H1 (cell line): ENCODE measurements around the gene RNF44. TPM values are rescaled to one million over a fixed set of nuclear protein-coding genes. Genes with fewer than 3 reads are reported as not detected.

ENCODE experiments used
- CTCF ChIA-PET: fragments of 300-600 bp; sonication (Branson Sonifier 250); formaldehyde crosslinking; loops from one replicate; lab custom pipeline; 2021; ENCODE audit not compliant: partially characterized antibody; lab: Charles Lee
- POLR2A ChIA-PET: fragments of 300-600 bp; sonication (Branson Sonifier 250); formaldehyde crosslinking; loops from one replicate; lab custom pipeline; 2021; ENCODE audit warnings: inconsistent platforms; ENCODE audit not compliant: partially characterized antibody; lab: Charles Lee
- DNase-seq, 2 experiments: peaks; one replicate each; pipeline versions ENCODE4 v3.0.0 to v3.0.0-alpha.2; 2010 to 2022; ENCODE audit warnings: low spot score in 2 of 2, low read depth in 1 of 2, mixed read lengths in 1 of 2
- FAIRE-seq: peaks from 2 replicates; lab custom pipeline; 2011; peaks lifted over from hg19 to GRCh38; lab: Jason Lieb, UNC
- H2AFZ ChIP-seq: 2 replicates; pipeline ENCODE4 v1.8.1; 2012; ENCODE audit warnings: low read length, inconsistent platforms
- H2AK5ac ChIP-seq: 2 replicates; pipeline ENCODE4 v1.6.1; 2013; ENCODE audit warnings: low read depth, low read length
- H2BK120ac ChIP-seq: replicated peaks from 2 replicates; pipeline ENCODE3; 2013; ENCODE audit warnings: low read depth, low read length, inconsistent platforms
- H2BK12ac ChIP-seq: 2 replicates; pipeline ENCODE4 v1.6.1; 2013; ENCODE audit warnings: low read depth, low read length
- H2BK15ac ChIP-seq: 2 replicates; pipeline ENCODE4 v1.6.1; 2013; ENCODE audit warnings: low read length
- H2BK20ac ChIP-seq: 2 replicates; pipeline ENCODE4 v1.6.1; 2013; ENCODE audit warnings: low read length
- H2BK5ac ChIP-seq: 2 replicates; pipeline ENCODE4 v1.6.1; 2013; ENCODE audit warnings: low read depth, low read length
- H3K14ac ChIP-seq: 2 replicates; pipeline ENCODE4 v1.6.1; 2013; ENCODE audit warnings: inconsistent platforms; ENCODE audit not compliant: insufficient read length
- H3K18ac ChIP-seq: 2 replicates; pipeline ENCODE4 v1.6.1; 2013; ENCODE audit warnings: low read length; ENCODE audit errors: extremely low read depth
- H3K23ac ChIP-seq: 2 replicates; pipeline ENCODE4 v1.6.1; 2013; ENCODE audit warnings: inconsistent platforms; ENCODE audit not compliant: insufficient read length
- H3K23me2 ChIP-seq: 2 replicates; pipeline ENCODE4 v1.6.1; 2013; ENCODE audit warnings: low read depth, low read length
- H3K27ac ChIP-seq: 2 replicates; pipeline ENCODE4 v1.6.1; 2011; ENCODE audit warnings: low read depth, low read length, inconsistent platforms
- H3K27me3 ChIP-seq, 4 experiments: replicated peaks in 1 of 4; 1 replicate in 1 of 4; 2 replicates in 3 of 4; pipeline versions ENCODE4 v1.6.1 to v1.8.1; 2011 to 2013; ENCODE audit warnings: low read length in 3 of 4, mild to moderate bottlenecking in 3 of 4, inconsistent platforms in 2 of 4, mixed read lengths in 2 of 4, moderate library complexity in 1 of 4; ENCODE audit not compliant: control insufficient read depth in 3 of 4, insufficient read depth in 3 of 4; ENCODE audit errors: extremely low read depth in 1 of 4
- H3K36me3 ChIP-seq, 4 experiments: 2 replicates each; pipeline versions ENCODE4 v1.6.1 to v1.8.1; 2011 to 2013; ENCODE audit warnings: mild to moderate bottlenecking in 4 of 4, low read length in 3 of 4, moderate library complexity in 2 of 4, control low read depth in 1 of 4, inconsistent platforms in 1 of 4; ENCODE audit not compliant: insufficient read depth in 4 of 4, control insufficient read depth in 2 of 4
- H3K4ac ChIP-seq: replicated peaks from 2 replicates; pipeline ENCODE3; 2013; ENCODE audit warnings: low read length, low read depth, mixed read lengths, inconsistent platforms; ENCODE audit not compliant: insufficient read length
- H3K4me1 ChIP-seq, 4 experiments: replicated peaks in 1 of 4; 1 replicate in 1 of 4; 2 replicates in 3 of 4; pipeline versions ENCODE4 v1.6.1 to v1.8.1; 2011 to 2013; ENCODE audit warnings: low read length in 3 of 4, inconsistent platforms in 2 of 4, mixed read lengths in 1 of 4; ENCODE audit not compliant: insufficient read depth in 4 of 4, control insufficient read depth in 3 of 4
- H3K4me2 ChIP-seq, 2 experiments: 2 replicates each; pipeline versions ENCODE4 v1.6.1 to v1.8.1; 2011 to 2013; ENCODE audit warnings: low read depth in 2 of 2, low read length in 2 of 2, control low read depth in 1 of 2, inconsistent platforms in 1 of 2, mild to moderate bottlenecking in 1 of 2; ENCODE audit not compliant: insufficient read depth in 1 of 2
- H3K4me3 ChIP-seq, 4 experiments: fragments of 200-600, 300-600 bp in 1 of 4; sonication (generic), shearing (Covaris generic), sonication (Bioruptor Twin) in 1 of 4; 2 replicates each; pipeline versions ENCODE4 v1.5.1 to v1.8.1; 2011 to 2016; ENCODE audit warnings: low read length in 4 of 4, low read depth in 3 of 4, control low read depth in 2 of 4, inconsistent platforms in 2 of 4, mild to moderate bottlenecking in 2 of 4, mixed read lengths in 1 of 4, moderate library complexity in 1 of 4; ENCODE audit not compliant: insufficient read depth in 2 of 4; ENCODE audit errors: extremely low read depth in 1 of 4
- H3K56ac ChIP-seq: replicated peaks from 2 replicates; pipeline ENCODE3; 2013; ENCODE audit warnings: low read depth, mild to moderate bottlenecking, mixed read lengths, low read length, inconsistent platforms; ENCODE audit not compliant: insufficient read length
- H3K79me1 ChIP-seq: 2 replicates; pipeline ENCODE4 v1.6.1; 2013; ENCODE audit warnings: low read depth, low read length, control low read depth
- H3K79me2 ChIP-seq, 2 experiments: 2 replicates each; pipeline versions ENCODE4 v1.6.1 to v1.8.1; 2012 to 2013; ENCODE audit warnings: low read length in 2 of 2, mild to moderate bottlenecking in 2 of 2, inconsistent platforms in 1 of 2; ENCODE audit not compliant: insufficient read depth in 2 of 2, control insufficient read depth in 1 of 2
- H3K9ac ChIP-seq, 4 experiments: replicated peaks in 1 of 4; 1 replicate in 1 of 4; 2 replicates in 3 of 4; pipeline versions ENCODE4 v1.6.1 to v1.8.1; 2011 to 2013; ENCODE audit warnings: low read depth in 3 of 4, low read length in 3 of 4, control low read depth in 2 of 4, mild to moderate bottlenecking in 2 of 4, moderate library complexity in 2 of 4, inconsistent platforms in 1 of 4; ENCODE audit errors: extremely low read depth in 1 of 4
- H3K9me3 ChIP-seq, 2 experiments: 2 replicates each; pipeline versions ENCODE4 v1.6.1 to v1.8.1; 2012 to 2013; ENCODE audit warnings: mild to moderate bottlenecking in 2 of 2, moderate library complexity in 2 of 2, control low read depth in 1 of 2, inconsistent platforms in 1 of 2, low read depth in 1 of 2, low read length in 1 of 2, mixed read lengths in 1 of 2; ENCODE audit not compliant: insufficient read depth in 2 of 2
- H4K20me1 ChIP-seq, 2 experiments: replicated peaks in 1 of 2; 2 replicates each; pipeline versions ENCODE3 to v1.8.1; 2011 to 2013; ENCODE audit warnings: inconsistent platforms in 2 of 2, low read length in 2 of 2, mild to moderate bottlenecking in 1 of 2; ENCODE audit not compliant: insufficient read depth in 2 of 2, control insufficient read depth in 1 of 2
- H4K5ac ChIP-seq: 2 replicates; pipeline ENCODE4 v1.6.1; 2013; ENCODE audit warnings: low read length, low read depth, mixed read lengths, inconsistent platforms; ENCODE audit not compliant: insufficient read length
- H4K8ac ChIP-seq: 2 replicates; pipeline ENCODE4 v1.8.0; 2013; ENCODE audit warnings: mild to moderate bottlenecking, moderate library complexity, low read length, inconsistent platforms; ENCODE audit not compliant: insufficient read depth; ENCODE audit errors: extremely low read depth
- H4K91ac ChIP-seq: replicated peaks from 2 replicates; pipeline ENCODE3; 2013; ENCODE audit warnings: low read length, mixed read lengths, inconsistent platforms; ENCODE audit not compliant: insufficient read length
- ASH2L ChIP-seq: fragments of 200-600, 300-600 bp; sonication (generic); IDR thresholded peaks from one replicate; pipeline ENCODE4 v1.7.1; 2017; ENCODE audit warnings: low read length
- BACH1 ChIP-seq: IDR thresholded peaks from 2 replicates; pipeline ENCODE4 v1.6.1; 2012; ENCODE audit warnings: low read length, improper control_type of control experiment
- CHD2 ChIP-seq: IDR thresholded peaks from 2 replicates; pipeline ENCODE4 v1.6.1; 2012; ENCODE audit warnings: low read length, improper control_type of control experiment
- EP300 ChIP-seq, 2 experiments: IDR thresholded peaks; 1 replicate in 1 of 2; 2 replicates in 1 of 2; pipeline ENCODE4 v1.6.1; 2011 to 2012; ENCODE audit warnings: low read depth in 2 of 2, low read length in 2 of 2, mild to moderate bottlenecking in 2 of 2, borderline replicate concordance in 1 of 2, inconsistent platforms in 1 of 2, moderate library complexity in 1 of 2
- GTF2F1 ChIP-seq: IDR thresholded peaks from 2 replicates; pipeline ENCODE4 v1.6.1; 2012; ENCODE audit warnings: low read depth, low read length, improper control_type of control experiment, borderline replicate concordance
- JUND ChIP-seq: IDR thresholded peaks from 2 replicates; pipeline ENCODE4 v1.6.1; 2011; ENCODE audit warnings: mild to moderate bottlenecking, improper control_type of control experiment, low read length
- POU5F1 ChIP-seq: IDR thresholded peaks from 2 replicates; pipeline ENCODE4 v1.6.1; 2011; ENCODE audit warnings: low read depth, mild to moderate bottlenecking, low read length, moderate library complexity
- SIRT6 ChIP-seq: IDR thresholded peaks from one replicate; pipeline ENCODE4 v1.7.1; 2012; ENCODE audit warnings: low read length, inconsistent platforms
- TAF1 ChIP-seq: IDR thresholded peaks from 2 replicates; pipeline ENCODE4 v1.6.1; 2011; ENCODE audit warnings: mild to moderate bottlenecking, low read depth, low read length
- TCF12 ChIP-seq: IDR thresholded peaks from 2 replicates; pipeline ENCODE4 v1.6.1; 2011; ENCODE audit warnings: low read depth, mild to moderate bottlenecking, low read length
- WGBS, 2 experiments: shearing (Covaris generic) in 1 of 2; methylation state at CpG; one replicate each; pipeline versions ENCODE4 v1.1.6 to v1.1.7; 2013 to 2015; ENCODE audit warnings: low lambda C conversion rate in 2 of 2, mixed read lengths in 2 of 2, inconsistent platforms in 1 of 2, low coverage in 1 of 2, missing lambda C conversion rate in 1 of 2; ENCODE audit not compliant: insufficient replicate concordance in 2 of 2, insufficient coverage in 1 of 2, insufficient read length in 1 of 2; ENCODE audit errors: extremely low coverage in 1 of 2, missing lambda C conversion rate in 1 of 2; 5-methylcytosine and 5-hydroxymethylcytosine counted together
- polyA plus RNA-seq, 7 experiments: library from polyadenylated mRNA; depleted of rRNA in 3 of 7; stranded (reverse) in 5 of 7; unstranded in 2 of 7; fragments of >200 nt in 5 of 7; fragments of 200-250 nt in 2 of 7; gene quantifications; 1 replicate in 5 of 7; 2 replicates in 1 of 7; 4 replicates in 1 of 7; pipeline versions ENCODE4 v1.2.1 to v1.2.3, GENCODE V29; 2011 to 2013; ENCODE audit warnings: missing spikeins in 2 of 7, mixed read lengths in 2 of 7
- total RNA-seq: library from RNA; stranded (reverse); fragmentation: NEBNext Ultra II Directional; extraction: Animal tissue kit (Norgen Biotek cat#: 25700); gene quantifications from 2 replicates; pipeline ENCODE4 v1.2.1, GENCODE V29; 2021

RNF44 gene
- total and polyA plus RNA-seq, 2 of the 8 experiments (the other 6 are each of a cell fraction or from before 2014, with no cell fraction given): 54.7 to 164 TPM

DNA sequence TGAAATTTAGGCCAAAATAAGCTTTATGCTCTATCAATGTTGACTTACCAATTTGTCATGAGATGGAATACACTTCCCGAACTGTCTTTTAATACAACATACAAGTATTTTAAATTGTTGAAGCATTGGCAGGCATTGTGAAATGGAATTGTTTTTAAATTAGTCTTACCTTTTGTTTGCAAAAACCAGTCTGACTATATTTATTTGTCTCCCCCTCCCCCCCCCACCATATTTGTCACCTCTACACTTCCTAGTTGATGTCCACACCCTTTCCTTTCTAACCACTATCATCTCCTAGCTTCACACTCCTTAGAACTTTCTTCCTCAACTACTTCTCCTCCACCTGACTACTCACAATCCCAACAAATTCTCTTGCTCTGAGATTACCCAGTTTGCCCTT lies 48.1 kb downstream of the RNF44 start:
- H2BK120ac ChIP-seq: no peak overlapping the region
- H3K4me3 ChIP-seq: no peak overlapping the region
- peaks cover 21 to 60% (median 45%) of the 10 kb centered on the region in 4 experiments for H3K36me3 ChIP-seq
- H4K8ac ChIP-seq: no peak overlapping the region
- WGBS, 2 experiments: 94% methylated on average over 1 of the region's 1 CpG; no CpG with 5 or more reads in 1 of the 2 experiments
- H2BK20ac ChIP-seq: no peak overlapping the region
- DNase-seq: no peak
- no peak overlapping the region for H3K4ac ChIP-seq
- no peak overlapping the region for H2BK15ac ChIP-seq
- no peaks in the 10 kb centered on the region for H3K27me3 ChIP-seq
- TF ChIP-seq GTF2F1 (no peak), TAF1 (no peak), EP300 (IDR thresholded peaks at IDR 0.05; ENCODE audit: borderline replicate concordance in 1 of 2, low read depth in 2 of 2, low read length in 2 of 2) (no peak), SIRT6 (no peak), CHD2 (no peak), TCF12 (no peak), BACH1 (no peak), POU5F1 (no peak), ASH2L (no peak), JUND (no peak)
- no peak overlapping the region for H2BK12ac ChIP-seq
- H3K27ac ChIP-seq: no peak overlapping the region
- ChIA-PET CTCF (interaction anchor here (0.6 to 1.2 kb wide), 4 partner anchors 13 to 49 kb away, joined by 3 to 5 read pairs (median 3); no protein-coding TSS in a partner anchor), POLR2A (interaction anchor here (0.6 to 1.2 kb wide), 2 partner anchors 12 to 36 kb away, joined by 3 to 4 read pairs; no protein-coding TSS in a partner anchor)
- H4K91ac ChIP-seq: no peak overlapping the region
- H3K18ac ChIP-seq: no peak overlapping the region
- no peak overlapping the region for H3K4me2 ChIP-seq
- FAIRE-seq: no peak
- no peaks in the 10 kb centered on the region for H3K23me2 ChIP-seq
- H3K79me1 ChIP-seq: peaks cover 3% of the 10 kb centered on the region
- no peak overlapping the region for H2BK5ac ChIP-seq
- H3K23ac ChIP-seq: no peak overlapping the region
- H3K14ac ChIP-seq: no peak overlapping the region
- H3K9ac ChIP-seq: no peak overlapping the region
- H4K5ac ChIP-seq: no peak overlapping the region
- no peaks in the 10 kb centered on the region for H3K9me3 ChIP-seq
- H3K56ac ChIP-seq: no peak overlapping the region
- no peaks in the 10 kb centered on the region for H3K4me1 ChIP-seq
- H4K20me1 ChIP-seq: peaks cover 5 to 6% of the 10 kb centered on the region in 2 experiments
- no peak overlapping the region for H2AK5ac ChIP-seq
- no peaks in the 10 kb centered on the region for H3K79me2 ChIP-seq
- H2AFZ ChIP-seq: no peak overlapping the region
